Fibroblast of skin of back (primary cell): ENCODE measurements around the gene AKR1E2.

Source experiments
- DNase-seq: peaks from one replicate; pipeline ENCODE4 v3.0.0-alpha.2; 2013

Gene AKR1E2

DNA sequence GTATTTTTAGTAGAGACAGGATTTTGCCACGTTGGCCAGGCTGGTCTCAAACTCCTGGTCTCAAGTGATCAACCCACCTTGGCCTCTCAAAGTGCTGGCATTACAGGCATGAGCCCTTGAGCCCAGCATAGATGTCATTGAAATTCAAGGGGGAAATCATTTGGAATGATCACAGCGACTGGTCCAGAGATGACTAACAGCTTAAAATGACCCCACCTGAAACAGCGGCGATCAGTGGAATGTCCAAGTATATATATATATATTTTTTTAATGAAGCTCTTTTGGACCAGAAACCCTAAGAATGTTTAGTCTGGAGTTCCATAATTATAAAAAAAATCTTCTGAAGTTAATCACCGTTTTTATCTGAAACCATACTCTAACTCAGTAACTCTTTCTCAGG, 12.5 kb upstream of the AKR1E2 start:
- no peak for DNase-seq

GRCh38 chr10:4815646-4816180, 10.3 kb upstream of the AKR1E2 start:
- peak; percentile 44 for DNase-seq

- DNase-seq: no peak
Observed at GRCh38 chr10:4816966-4817365, 9.0 kb upstream of the AKR1E2 start.

DNA sequence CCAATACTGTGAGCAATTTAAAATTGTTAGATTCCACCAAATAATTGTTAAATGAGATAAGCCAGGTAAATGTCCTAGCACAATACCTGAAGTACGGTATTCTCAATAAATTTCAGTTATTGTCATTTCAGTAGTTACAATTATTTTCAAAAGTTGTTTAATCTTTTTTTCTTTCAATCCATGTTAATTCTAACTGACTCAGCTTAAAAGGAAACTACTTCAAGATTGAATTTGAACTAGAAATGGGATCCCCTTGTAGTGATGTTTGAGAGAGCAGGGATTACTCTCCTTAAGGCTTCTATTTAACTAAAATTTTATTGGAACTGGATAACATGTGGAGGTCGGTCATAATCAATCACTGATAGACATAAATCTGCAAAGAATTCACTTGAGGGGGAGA, 6.9 kb upstream of the AKR1E2 start:
- no peak for DNase-seq

DNA sequence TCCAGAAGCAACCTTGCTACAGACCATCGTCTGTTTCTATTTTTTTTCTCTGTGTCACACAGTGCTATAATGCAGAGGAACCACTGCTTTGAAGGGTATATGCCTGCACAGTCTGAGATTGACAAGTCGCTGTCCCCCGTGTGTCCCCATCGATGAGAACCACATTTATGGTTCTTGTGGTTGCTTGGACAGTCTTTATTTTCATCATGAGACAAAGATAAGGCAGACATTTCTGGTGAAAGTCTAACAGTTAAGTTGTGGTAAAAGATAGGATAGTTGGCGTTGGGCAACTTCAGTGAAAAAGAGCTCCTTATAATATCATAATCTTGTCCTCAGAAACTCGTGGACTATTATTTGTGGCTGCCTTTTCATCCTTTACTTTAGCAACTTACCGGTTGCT, 6.3 kb upstream of the AKR1E2 start:
- no peak for DNase-seq

DNA sequence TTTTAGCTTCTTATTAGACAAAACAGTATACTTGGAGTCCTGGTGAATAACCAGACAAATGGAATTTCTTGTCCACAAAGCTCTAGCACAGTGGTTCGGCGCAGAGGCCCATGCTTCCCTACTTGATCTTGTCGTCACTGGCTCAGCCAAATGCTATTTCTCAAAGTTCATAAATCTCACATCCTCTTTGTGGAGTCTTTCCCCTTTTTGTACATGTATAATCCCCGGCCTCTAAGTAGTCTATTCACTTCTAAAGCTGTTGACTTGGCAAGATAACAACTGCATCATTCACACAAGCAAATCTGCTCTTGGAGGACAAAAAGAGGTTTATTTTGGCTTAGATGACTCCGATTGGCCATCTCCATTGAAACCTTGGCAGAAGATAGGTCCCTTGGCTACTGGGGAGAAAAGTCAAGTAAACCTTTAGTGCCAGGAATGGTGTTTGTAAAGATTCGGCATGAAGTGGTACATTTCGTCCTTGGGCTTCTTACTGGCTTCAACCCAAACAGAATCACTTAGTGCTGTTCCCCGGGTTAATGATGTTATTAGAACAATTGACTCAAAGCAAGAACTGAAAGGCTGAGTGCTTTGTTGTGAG, 5.1 kb upstream of the AKR1E2 start:
- DNase-seq: no peak

- DNase-seq: no peak
Observed at GRCh38 chr10:4822208-4822607, 3.8 kb upstream of the AKR1E2 start.

- DNase-seq: no peak
Observed at GRCh38 chr10:4824791-4825310, 1.2 kb upstream of the AKR1E2 start.

DNA sequence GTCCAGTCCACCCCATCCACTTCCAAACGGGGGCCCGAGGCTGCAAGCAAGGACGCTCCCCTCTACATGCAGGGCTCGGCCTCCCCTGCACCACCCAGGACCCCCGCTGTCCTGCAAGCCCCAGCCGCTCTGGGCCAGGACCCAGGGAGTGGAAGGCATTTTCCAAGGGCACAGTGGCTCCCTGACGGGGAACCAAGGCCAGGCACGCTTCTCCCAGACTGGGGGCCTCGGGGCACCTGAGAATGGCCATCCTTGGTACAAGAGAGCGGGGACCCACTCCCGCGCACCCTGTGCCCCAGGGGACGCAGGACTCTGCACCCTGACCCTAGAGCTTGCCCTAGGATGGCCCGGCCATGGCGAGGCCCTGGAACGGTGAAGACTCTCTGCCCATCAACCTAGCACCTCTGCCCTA, 545 bp upstream of the AKR1E2 start:
- no peak for DNase-seq

- DNase-seq: no peak
Observed at GRCh38 chr10:4826792-4827324, 851 bp downstream of the AKR1E2 start.

- no peak for DNase-seq
Observed at GRCh38 chr10:4828005-4828404, 2.0 kb downstream of the AKR1E2 start.

- no peak for DNase-seq
Observed at GRCh38 chr10:4830551-4830950, 4.5 kb downstream of the AKR1E2 start.

GRCh38 chr10:4831091-4831490, 5.1 kb downstream of the AKR1E2 start:
- DNase-seq: no peak

- DNase-seq: no peak
Observed at GRCh38 chr10:4833286-4833685, 7.3 kb downstream of the AKR1E2 start.

DNA sequence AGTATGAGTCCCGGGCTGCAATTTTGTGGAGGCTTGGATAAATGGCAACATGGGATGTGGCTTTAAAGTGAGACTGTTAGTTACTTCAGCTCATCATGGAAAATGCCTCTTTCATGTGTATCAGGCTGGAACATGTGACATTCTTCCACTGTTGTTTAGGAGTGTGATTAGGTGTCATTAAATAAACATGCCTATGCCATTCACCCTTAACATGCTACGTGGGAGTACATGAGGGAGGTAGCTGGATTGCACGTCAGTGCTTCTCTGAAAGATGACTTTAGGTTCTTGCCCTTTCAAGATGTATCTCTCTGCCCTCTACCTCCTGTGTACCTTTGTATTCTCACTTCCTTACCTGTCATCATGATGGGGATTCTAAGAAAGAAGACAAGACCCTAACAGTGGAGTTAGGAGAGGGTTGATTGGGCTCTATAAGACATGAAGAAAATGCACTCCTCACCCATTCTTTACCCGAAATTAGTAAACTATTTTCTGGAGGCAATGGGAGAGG, 8.9 kb downstream of the AKR1E2 start:
- no peak for DNase-seq

- no peak for DNase-seq
Observed at GRCh38 chr10:4835494-4835918, 9.5 kb downstream of the AKR1E2 start.

DNA sequence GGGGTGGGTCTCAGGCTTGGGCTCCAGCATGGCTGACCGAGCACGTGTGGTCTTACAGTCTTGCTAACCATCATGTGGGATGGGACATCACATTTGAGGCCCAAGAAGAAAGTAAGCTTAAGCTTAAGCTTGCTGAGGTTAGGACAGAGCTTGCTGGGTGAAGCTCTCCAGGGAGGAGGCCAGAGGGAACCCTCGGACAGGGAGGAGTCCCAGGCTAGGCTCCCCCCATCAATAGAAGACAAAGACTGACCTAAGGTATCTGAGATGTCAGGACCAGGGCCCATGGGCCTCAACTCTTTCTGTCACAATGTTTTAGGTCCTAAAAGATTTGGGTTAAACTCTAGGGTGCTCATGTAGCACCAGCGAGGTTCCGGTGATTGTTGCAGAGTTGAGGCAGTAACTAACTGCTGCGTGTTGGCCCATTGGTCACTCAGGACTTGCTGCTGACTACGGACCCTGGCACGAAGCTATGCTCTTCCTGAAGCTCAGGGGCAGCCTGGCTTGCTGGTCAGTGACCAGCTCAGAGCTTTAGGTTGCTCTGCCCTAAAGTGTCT, 10.5 kb downstream of the AKR1E2 start:
- no peak for DNase-seq

GRCh38 chr10:4837551-4837950, 11.5 kb downstream of the AKR1E2 start:
- DNase-seq: no peak

DNA sequence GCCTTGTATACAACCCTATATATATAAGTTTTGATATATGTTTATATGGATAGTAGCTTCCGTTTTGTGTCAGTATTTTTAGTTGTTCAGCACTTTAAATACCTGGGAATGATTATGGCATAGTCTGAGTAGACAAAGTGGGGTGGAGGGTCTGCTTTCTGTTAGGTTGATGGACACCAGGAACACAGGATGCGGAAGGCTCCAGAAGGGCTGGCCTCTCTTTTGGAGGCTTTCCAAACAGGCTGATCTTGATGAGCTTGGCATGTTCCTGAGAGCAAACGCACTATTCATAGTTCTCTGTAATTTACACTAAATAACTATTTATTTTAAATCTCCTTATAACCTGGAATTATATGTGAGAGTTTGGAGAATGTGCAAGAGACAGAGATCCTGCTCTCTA, 12.7 kb downstream of the AKR1E2 start:
- no peak for DNase-seq

DNA sequence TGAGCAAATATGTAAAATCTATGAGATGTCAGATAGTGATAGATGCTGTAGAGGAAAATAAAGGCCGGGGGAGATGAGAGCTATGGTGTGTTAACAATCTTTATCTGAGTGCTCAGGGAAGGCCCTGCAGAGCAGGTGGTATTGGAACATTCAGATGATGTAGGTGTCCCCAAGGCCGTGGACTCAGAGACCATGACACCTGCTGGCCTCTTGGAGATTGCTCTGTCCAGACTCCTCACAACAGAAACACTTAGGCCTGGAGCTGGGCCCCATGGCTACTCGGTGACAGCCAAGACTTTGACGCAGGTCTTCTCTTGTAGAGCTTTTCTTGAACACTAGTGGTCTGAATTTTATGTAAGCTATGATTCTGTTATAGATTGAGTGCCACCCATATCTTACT, 13.3 kb downstream of the AKR1E2 start:
- DNase-seq: no peak

DNA sequence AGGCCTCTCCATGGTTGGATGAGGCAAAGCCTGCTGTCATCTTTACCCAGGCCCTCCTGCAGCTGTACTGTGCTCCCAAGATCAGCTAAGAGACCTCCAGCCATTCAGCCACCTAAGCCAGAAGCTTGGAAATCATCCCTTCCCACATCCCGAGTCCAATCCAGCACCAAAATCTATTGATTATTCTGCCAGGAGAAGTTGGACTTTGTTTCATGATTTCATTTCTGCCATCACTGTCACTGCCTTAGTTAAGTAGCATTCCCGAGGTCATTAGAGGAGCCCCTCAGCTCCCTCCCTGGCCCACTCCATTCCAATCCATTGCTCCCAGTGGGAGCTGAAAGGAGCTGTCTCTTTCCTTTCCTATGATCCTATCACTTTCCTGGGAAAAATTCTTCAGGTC, 14.1 kb downstream of the AKR1E2 start:
- no peak for DNase-seq

DNA sequence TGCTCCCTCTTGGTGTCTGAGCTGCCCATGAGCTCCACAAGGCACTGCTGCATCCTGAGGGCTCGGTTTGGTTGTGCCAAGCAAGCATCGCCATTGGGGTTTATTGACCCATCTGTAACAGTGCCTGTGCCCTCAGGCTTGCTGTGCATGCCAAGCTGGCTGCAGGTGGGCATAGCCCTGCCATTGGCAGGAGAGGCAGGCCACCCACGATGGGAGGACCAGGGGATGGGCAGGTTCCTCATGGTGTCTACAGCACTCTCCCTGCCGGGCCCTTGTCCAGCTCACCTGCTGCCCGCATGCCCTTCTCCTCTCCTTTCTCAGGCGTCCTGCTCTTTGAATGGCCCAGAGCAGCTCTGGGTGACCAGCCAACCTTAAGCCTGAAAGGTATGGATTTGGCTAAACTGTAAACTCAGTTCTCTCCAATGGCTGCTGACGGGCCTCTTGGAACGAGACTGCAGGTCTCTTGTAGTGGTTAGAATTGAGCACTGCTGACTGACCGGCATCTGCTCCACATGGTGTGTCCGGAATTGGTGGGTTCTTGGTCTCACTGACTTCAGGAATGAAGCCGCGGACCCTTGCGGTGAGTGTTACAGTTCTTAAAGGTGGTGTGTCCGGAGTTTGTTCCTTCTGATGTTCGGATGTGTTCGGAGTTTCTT, 17.6 kb downstream of the AKR1E2 start:
- DNase-seq: no peak

DNA sequence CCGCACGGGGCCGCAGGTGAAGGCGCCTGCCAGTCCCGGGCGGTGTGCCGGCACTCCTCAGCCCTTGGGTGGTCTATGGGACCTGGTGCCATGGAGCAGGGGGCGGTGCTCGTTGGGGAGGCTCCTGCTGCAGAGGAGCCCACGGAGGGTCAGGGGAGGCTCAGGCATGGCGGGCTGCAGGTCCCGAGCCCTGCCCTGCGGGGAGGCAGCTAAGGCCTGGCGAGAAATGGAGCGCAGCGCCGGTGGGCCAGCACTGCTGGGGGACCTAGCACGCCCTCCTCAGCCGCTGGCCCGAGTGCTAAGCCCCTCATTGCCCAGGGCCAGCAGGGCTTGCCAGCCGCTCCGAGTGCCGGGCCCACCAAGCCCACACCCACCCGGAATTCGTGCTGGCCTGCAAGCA, 18.9 kb downstream of the AKR1E2 start:
- DNase-seq: no peak

- no peak for DNase-seq
Observed at GRCh38 chr10:4845766-4846165, 19.8 kb downstream of the AKR1E2 start.
